IMR-90 (cell line): ENCODE measurements around the gene SIDT1. TPM values are rescaled to one million over a fixed set of nuclear protein-coding genes. Genes with fewer than 3 reads are reported as not detected.

Experiments used
- ATAC-seq: fragments of 200-7000 bp; cut with Tn5 transposase; 2 replicates; pipeline ENCODE4 v1.9.1; 2020; ENCODE audit warnings: low read depth, mild to moderate bottlenecking, moderate library complexity
- BruUV-seq: library from RNA; stranded (reverse); fragments of 400-500 nt; replicated peaks from 2 replicates; lab custom pipeline; 2021; lab: Mats Ljungman, UMichigan
- CTCF ChIA-PET: fragments of 300-600 bp; formaldehyde crosslinking; extraction: SDS; loops from one replicate; lab custom pipeline; 2021; ENCODE audit warnings: antibody characterized with exemption; lab: Yijun Ruan, JAX
- POLR2A ChIA-PET: fragments of 300-600 bp; sonication (Branson Sonifier 250); formaldehyde crosslinking; loops from one replicate; lab custom pipeline; 2022; ENCODE audit warnings: antibody characterized with exemption; ENCODE audit not compliant: unreplicated experiment; lab: Charles Lee
- DNase-seq: peaks from one replicate; pipeline ENCODE4 v3.0.0; 2013
- H2AFZ ChIP-seq: replicated peaks from 2 replicates; pipeline ENCODE3; 2013; ENCODE audit warnings: low read length, mild to moderate bottlenecking; ENCODE audit not compliant: poor library complexity
- H2AK5ac ChIP-seq: 2 replicates; pipeline ENCODE4 v1.6.1; 2013; ENCODE audit warnings: low read depth, low read length, inconsistent platforms
- H2AK9ac ChIP-seq: replicated peaks from 2 replicates; pipeline ENCODE3; 2013; ENCODE audit warnings: mild to moderate bottlenecking, low read depth, low read length, moderate library complexity; ENCODE audit not compliant: poor library complexity
- H2BK120ac ChIP-seq: 2 replicates; pipeline ENCODE4 v1.6.1; 2013; ENCODE audit warnings: low read depth, low read length, inconsistent platforms
- H2BK15ac ChIP-seq: 3 replicates; pipeline ENCODE4 v1.6.1; 2013; ENCODE audit warnings: low read depth, low read length, inconsistent platforms
- H2BK20ac ChIP-seq: 2 replicates; pipeline ENCODE4 v1.6.1; 2013; ENCODE audit warnings: low read depth, mild to moderate bottlenecking, inconsistent platforms, low read length, moderate library complexity
- H2BK5ac ChIP-seq: 2 replicates; pipeline ENCODE4 v1.6.1; 2013; ENCODE audit warnings: mild to moderate bottlenecking, low read depth, low read length, inconsistent platforms; ENCODE audit not compliant: poor library complexity, severe bottlenecking
- H3K14ac ChIP-seq: replicated peaks from 2 replicates; pipeline ENCODE4 v1.6.1; 2013; ENCODE audit warnings: low read depth, low read length, inconsistent platforms
- H3K18ac ChIP-seq: 2 replicates; pipeline ENCODE4 v1.6.1; 2013; ENCODE audit warnings: low read depth, low read length, control low read depth
- H3K23ac ChIP-seq: 2 replicates; pipeline ENCODE4 v1.6.1; 2013; ENCODE audit warnings: low read depth, low read length, inconsistent platforms
- H3K27ac ChIP-seq: 2 replicates; pipeline ENCODE4 v1.5.1; 2013; ENCODE audit warnings: mild to moderate bottlenecking, control low read depth, low read length; ENCODE audit not compliant: insufficient read depth
- H3K27me3 ChIP-seq: 2 replicates; pipeline ENCODE4 v1.6.1; 2013; ENCODE audit warnings: low read length; ENCODE audit not compliant: control insufficient read depth, insufficient read depth
- H3K36me3 ChIP-seq: 2 replicates; pipeline ENCODE4 v1.6.1; 2013; ENCODE audit warnings: low read length, mixed read lengths; ENCODE audit not compliant: control insufficient read depth, insufficient read depth
- H3K4ac ChIP-seq: 2 replicates; pipeline ENCODE4 v1.6.1; 2013; ENCODE audit warnings: low read depth, low read length, inconsistent platforms
- H3K4me1 ChIP-seq: 2 replicates; pipeline ENCODE4 v1.6.1; 2013; ENCODE audit warnings: low read length, mixed read lengths; ENCODE audit not compliant: control insufficient read depth, insufficient read depth
- H3K4me2 ChIP-seq: 2 replicates; pipeline ENCODE4 v1.6.1; 2013; ENCODE audit warnings: low read depth, mild to moderate bottlenecking, control low read depth, low read length, moderate library complexity
- H3K4me3 ChIP-seq: 2 replicates; pipeline ENCODE4 v1.5.1; 2013; ENCODE audit warnings: low read depth, mild to moderate bottlenecking, control low read depth, low read length, moderate library complexity; ENCODE audit not compliant: insufficient read depth
- H3K56ac ChIP-seq: 2 replicates; pipeline ENCODE4 v1.6.1; 2013; ENCODE audit warnings: low read length, inconsistent platforms; ENCODE audit not compliant: insufficient read depth; ENCODE audit errors: extremely low read depth
- H3K79me1 ChIP-seq, 2 experiments: 2 replicates each; pipeline ENCODE4 v1.6.1; 2013; ENCODE audit warnings: low read length in 2 of 2, inconsistent platforms in 1 of 2, low read depth in 1 of 2
- H3K9ac ChIP-seq: 2 replicates; pipeline ENCODE4 v1.6.1; 2013; ENCODE audit warnings: low read depth, low read length, control low read depth
- H3K9me1 ChIP-seq: 2 replicates; pipeline ENCODE4 v1.6.1; 2013; ENCODE audit warnings: low read length, inconsistent platforms; ENCODE audit not compliant: insufficient read depth
- H3K9me3 ChIP-seq: 2 replicates; pipeline ENCODE4 v1.6.1; 2013; ENCODE audit warnings: low read length; ENCODE audit not compliant: control insufficient read depth, insufficient read depth
- H4K20me1 ChIP-seq: 2 replicates; pipeline ENCODE4 v1.6.1; 2013; ENCODE audit warnings: low read length, inconsistent platforms; ENCODE audit not compliant: insufficient read depth
- H4K5ac ChIP-seq: 2 replicates; pipeline ENCODE4 v1.6.1; 2013; ENCODE audit warnings: mild to moderate bottlenecking, low read depth, low read length, control low read depth
- H4K8ac ChIP-seq, 2 experiments: 2 replicates each; pipeline ENCODE4 v1.6.1; 2013; ENCODE audit warnings: low read depth in 2 of 2, low read length in 2 of 2, control low read depth in 1 of 2, inconsistent platforms in 1 of 2
- H4K91ac ChIP-seq: 2 replicates; pipeline ENCODE4 v1.6.1; 2013; ENCODE audit warnings: low read depth, low read length, inconsistent platforms; ENCODE audit not compliant: insufficient read depth
- BHLHE40 ChIP-seq: fragments of 150-350 bp; IDR thresholded peaks from 2 replicates; pipeline ENCODE4 v1.6.1; 2016; ENCODE audit warnings: mild to moderate bottlenecking, low read depth, low read length
- CEBPB ChIP-seq: IDR thresholded peaks from 2 replicates; pipeline ENCODE4 v1.6.1; 2012; ENCODE audit warnings: low read depth, low read length, improper control_type of control experiment
- CHD1 ChIP-seq: IDR thresholded peaks from 2 replicates; pipeline ENCODE4 v1.6.1; 2012; ENCODE audit warnings: low read depth, low read length, improper control_type of control experiment
- ELK1 ChIP-seq: fragments of 150-350 bp; IDR thresholded peaks from 2 replicates; pipeline ENCODE4 v1.6.1; 2016; ENCODE audit warnings: low read depth, mild to moderate bottlenecking, low read length, moderate library complexity, borderline replicate concordance
- FOS ChIP-seq: fragments of 150-350 bp; IDR thresholded peaks from 2 replicates; pipeline ENCODE4 v1.6.1; 2016; ENCODE audit warnings: low read depth, low read length
- MAFK ChIP-seq: IDR thresholded peaks from 2 replicates; pipeline ENCODE4 v1.6.1; 2012; ENCODE audit warnings: low read depth, low read length, improper control_type of control experiment
- MAZ ChIP-seq: IDR thresholded peaks from 2 replicates; pipeline ENCODE4 v1.6.1; 2012; ENCODE audit warnings: low read depth, mild to moderate bottlenecking, low read length, improper control_type of control experiment, moderate library complexity, borderline replicate concordance
- MXI1 ChIP-seq: IDR thresholded peaks from 2 replicates; pipeline ENCODE4 v1.6.1; 2012; ENCODE audit warnings: low read depth, mild to moderate bottlenecking, low read length, moderate library complexity, borderline replicate concordance
- NFE2L2 ChIP-seq: fragments of 150-350 bp; IDR thresholded peaks from 2 replicates; pipeline ENCODE4 v1.6.1; 2016; ENCODE audit warnings: low read depth, mild to moderate bottlenecking, low read length
- POLR2A ChIP-seq: IDR thresholded peaks from 2 replicates; pipeline ENCODE4 v1.6.1; 2012; ENCODE audit warnings: mild to moderate bottlenecking, low read depth, low read length
- RAD21 ChIP-seq: IDR thresholded peaks from 2 replicates; pipeline ENCODE4 v1.6.1; 2012; ENCODE audit warnings: low read length, improper control_type of control experiment
- RCOR1 ChIP-seq: IDR thresholded peaks from 2 replicates; pipeline ENCODE4 v1.6.1; 2012; ENCODE audit warnings: mild to moderate bottlenecking, low read length, improper control_type of control experiment; ENCODE audit not compliant: insufficient replicate concordance
- RFX5 ChIP-seq: IDR thresholded peaks from 2 replicates; pipeline ENCODE4 v1.8.0; 2012; ENCODE audit warnings: low read depth, mild to moderate bottlenecking, low read length, moderate library complexity
- SMC3 ChIP-seq: fragments of 150-350 bp; IDR thresholded peaks from 2 replicates; pipeline ENCODE4 v1.6.1; 2016; ENCODE audit warnings: low read depth, mild to moderate bottlenecking, antibody characterized with exemption, low read length, moderate library complexity
- WGBS, 2 experiments: methylation state at CpG; one replicate each; pipeline versions ENCODE4 v1.1.5 to v1.1.7; 2013; ENCODE audit warnings: missing lambda C conversion rate in 2 of 2; ENCODE audit not compliant: insufficient read length in 1 of 2; ENCODE audit errors: extremely low coverage in 2 of 2; 5-methylcytosine and 5-hydroxymethylcytosine counted together
- dilution Hi-C: fragments of 300-500 bp; cut with HindIII; formaldehyde crosslinking; loops from one replicate; pipeline ENCODE4 v1.14.3; 2018; ENCODE audit warnings: low sequenced_read_pairs; ENCODE audit not compliant: unreplicated experiment
- in situ Hi-C: fragments of 300-500 bp; cut with MboI; formaldehyde crosslinking; loops from 3 replicates; pipeline ENCODE4 v1.14.3; 2019; ENCODE audit warnings: low sequenced_read_pairs, inconsistent platforms, mixed read lengths
- intact Hi-C: fragments of 100-400 bp; cut with micrococcal nuclease; formaldehyde crosslinking; loops from 2 replicates; pipeline ENCODE4 v1.10.0; 2022
- polyA plus RNA-seq, 3 experiments: library from polyadenylated mRNA; depleted of rRNA; stranded (reverse); fragments of >200 nt; gene quantifications; 2 replicates each; pipeline ENCODE4 v1.2.3, GENCODE V29; 2012; ENCODE audit warnings: low replicate concordance in 1 of 3
- total RNA-seq: library from RNA; depleted of rRNA; stranded (reverse); fragments of >200 nt; gene quantifications from 2 replicates; pipeline ENCODE4 v1.2.3, GENCODE V29; 2012
- TF ChIP-seq, protein P1 (sequence below): conservative IDR thresholded peaks from 2 replicates; pipeline ENCODE4 v1.5.1; 2012; ENCODE audit warnings: mild to moderate bottlenecking, low read depth, low read length, improper control_type of control experiment
- TF ChIP-seq, protein P2 (sequence below): fragments of 150-350 bp; IDR thresholded peaks from 2 replicates; pipeline ENCODE4 v1.6.1; 2017; ENCODE audit warnings: mild to moderate bottlenecking, antibody characterized with exemption, low read length, low read depth

SIDT1 gene
- total and polyA plus RNA-seq, 2 of the 4 experiments (the other 2 are of a cell fraction) = not detected

DNA sequence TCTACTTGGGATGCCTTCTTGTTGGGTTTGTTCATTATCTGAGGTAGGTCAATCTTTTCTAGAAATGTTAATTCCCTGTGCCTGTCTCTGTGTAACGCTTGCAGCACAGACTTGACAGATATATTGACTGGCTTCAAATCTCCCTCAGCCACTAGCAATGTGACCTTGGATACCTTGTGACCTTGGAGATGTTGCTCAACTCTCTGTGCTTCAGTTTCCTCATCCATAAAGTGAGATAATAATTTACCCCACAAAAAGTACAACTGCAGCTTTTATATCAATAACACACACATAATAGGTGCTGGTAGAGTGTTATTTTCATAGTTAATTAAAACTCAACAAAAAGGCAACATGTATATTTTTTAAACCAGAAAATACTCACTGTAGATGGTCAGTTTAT, 52.9 kb downstream of the SIDT1 start:
- H3K9ac ChIP-seq = no peak overlapping the region
- H2BK20ac ChIP-seq = no peak overlapping the region
- H3K27ac ChIP-seq = no peak overlapping the region
- H2BK5ac ChIP-seq = no peak overlapping the region
- H3K4me1 ChIP-seq = no peaks in the 10 kb centered on the region
- H2BK15ac ChIP-seq = no peak overlapping the region
- H3K56ac ChIP-seq = no peak overlapping the region
- no peak overlapping the region for H3K23ac ChIP-seq
- H3K4me3 ChIP-seq = no peak overlapping the region
- dilution Hi-C loops (no loop called here), intact Hi-C loops (no loop called here), in situ Hi-C loops (no loop called here)
- H3K79me1 ChIP-seq = no peaks in the 10 kb centered on the region
- H3K9me1 ChIP-seq = no peaks in the 10 kb centered on the region
- no peak overlapping the region for H3K18ac ChIP-seq
- TF ChIP-seq NFE2L2 (no peak), CEBPB (no peak), BHLHE40 (no peak), RAD21 (no peak), POLR2A (no peak), FOS (no peak), RFX5 (no peak), RCOR1 (no peak), MAZ (no peak), MAFK (no peak), CHD1 (no peak), MXI1 (no peak), ELK1 (no peak), SMC3 (no peak)
- TF ChIP-seq, protein P1, sequence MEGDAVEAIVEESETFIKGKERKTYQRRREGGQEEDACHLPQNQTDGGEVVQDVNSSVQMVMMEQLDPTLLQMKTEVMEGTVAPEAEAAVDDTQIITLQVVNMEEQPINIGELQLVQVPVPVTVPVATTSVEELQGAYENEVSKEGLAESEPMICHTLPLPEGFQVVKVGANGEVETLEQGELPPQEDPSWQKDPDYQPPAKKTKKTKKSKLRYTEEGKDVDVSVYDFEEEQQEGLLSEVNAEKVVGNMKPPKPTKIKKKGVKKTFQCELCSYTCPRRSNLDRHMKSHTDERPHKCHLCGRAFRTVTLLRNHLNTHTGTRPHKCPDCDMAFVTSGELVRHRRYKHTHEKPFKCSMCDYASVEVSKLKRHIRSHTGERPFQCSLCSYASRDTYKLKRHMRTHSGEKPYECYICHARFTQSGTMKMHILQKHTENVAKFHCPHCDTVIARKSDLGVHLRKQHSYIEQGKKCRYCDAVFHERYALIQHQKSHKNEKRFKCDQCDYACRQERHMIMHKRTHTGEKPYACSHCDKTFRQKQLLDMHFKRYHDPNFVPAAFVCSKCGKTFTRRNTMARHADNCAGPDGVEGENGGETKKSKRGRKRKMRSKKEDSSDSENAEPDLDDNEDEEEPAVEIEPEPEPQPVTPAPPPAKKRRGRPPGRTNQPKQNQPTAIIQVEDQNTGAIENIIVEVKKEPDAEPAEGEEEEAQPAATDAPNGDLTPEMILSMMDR = no peak
- TF ChIP-seq, protein P2, sequence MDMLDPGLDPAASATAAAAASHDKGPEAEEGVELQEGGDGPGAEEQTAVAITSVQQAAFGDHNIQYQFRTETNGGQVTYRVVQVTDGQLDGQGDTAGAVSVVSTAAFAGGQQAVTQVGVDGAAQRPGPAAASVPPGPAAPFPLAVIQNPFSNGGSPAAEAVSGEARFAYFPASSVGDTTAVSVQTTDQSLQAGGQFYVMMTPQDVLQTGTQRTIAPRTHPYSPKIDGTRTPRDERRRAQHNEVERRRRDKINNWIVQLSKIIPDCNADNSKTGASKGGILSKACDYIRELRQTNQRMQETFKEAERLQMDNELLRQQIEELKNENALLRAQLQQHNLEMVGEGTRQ = no peak
- no peak overlapping the region for H3K4ac ChIP-seq
- no CpG with 5 or more reads among the region's 1 CpG for WGBS, 2 experiments
- H3K14ac ChIP-seq = no peak overlapping the region
- H4K20me1 ChIP-seq = no peaks in the 10 kb centered on the region
- H3K36me3 ChIP-seq = no peaks in the 10 kb centered on the region
- no peak overlapping the region for H3K4me2 ChIP-seq
- POLR2A ChIA-PET = no interaction called here
- H3K9me3 ChIP-seq = no peaks in the 10 kb centered on the region
- CTCF ChIA-PET = no interaction called here
- no peak overlapping the region for H2AK9ac ChIP-seq
- BruUV-seq = no TSS peak
- ATAC-seq = no peak
- no peak overlapping the region for H2AFZ ChIP-seq
- H2AK5ac ChIP-seq = no peak overlapping the region
- H4K5ac ChIP-seq = no peak overlapping the region
- H3K27me3 ChIP-seq = peaks cover 31% of the 10 kb centered on the region
- H4K8ac ChIP-seq = no peak overlapping the region
- no peak overlapping the region for H4K91ac ChIP-seq
- H2BK120ac ChIP-seq = no peak overlapping the region
- no peak for DNase-seq
